Naive thymus-derived CD4-positive, alpha-beta T cell (primary cell): Measurements from ENCODE around the gene EME1. TPM values are rescaled to one million over a fixed set of nuclear protein-coding genes. Genes with fewer than 3 reads are reported as not detected.

Experiments used
- ATAC-seq: fragments of 150-1000 bp; cut with Tn5 transposase; 2 replicates; pipeline ENCODE4 v1.10.0; 2021; ENCODE audit warnings: mild to moderate bottlenecking, moderate library complexity
- CTCF ChIA-PET: fragments of 350-600 bp; sonication (Branson Sonifier 250); formaldehyde crosslinking; loops from one replicate; lab custom pipeline; 2021; ENCODE audit warnings: antibody characterized with exemption; lab: Charles Lee
- POLR2A ChIA-PET: fragments of 350-600 bp; sonication (Branson Sonifier 250); formaldehyde crosslinking; loops from one replicate; lab custom pipeline; 2021; ENCODE audit warnings: antibody characterized with exemption, inconsistent platforms; lab: Charles Lee
- DNase-seq, 9 donors: peaks; one replicate each; pipeline versions ENCODE4 v3.0.0 to v3.0.0-alpha.2; 2020 to 2022; ENCODE audit warnings: mixed read lengths in 1 of 9
- H3K27ac ChIP-seq: one replicate; pipeline ENCODE4 v1.7.0; 2013; ENCODE audit warnings: mild to moderate bottlenecking, low read depth, low read length, moderate library complexity
- H3K27me3 ChIP-seq, 2 donors: one replicate each; pipeline ENCODE4 v1.7.0; 2013; ENCODE audit warnings: low read length in 2 of 2, mild to moderate bottlenecking in 2 of 2, moderate library complexity in 2 of 2; ENCODE audit not compliant: control insufficient read depth in 2 of 2, insufficient read depth in 2 of 2
- H3K36me3 ChIP-seq, 3 experiments: 1 replicate in 2 of 3; 2 replicates in 1 of 3; pipeline ENCODE4 v1.7.0; 2013; ENCODE audit warnings: low read length in 3 of 3, mild to moderate bottlenecking in 3 of 3, moderate library complexity in 1 of 3; ENCODE audit not compliant: insufficient read depth in 3 of 3, control insufficient read depth in 2 of 3
- H3K4me1 ChIP-seq, 2 donors: one replicate each; pipeline ENCODE4 v1.7.0; 2013; ENCODE audit warnings: low read length in 2 of 2, mild to moderate bottlenecking in 2 of 2, moderate library complexity in 1 of 2; ENCODE audit not compliant: control insufficient read depth in 2 of 2, insufficient read depth in 2 of 2
- H3K4me3 ChIP-seq: 2 replicates; pipeline ENCODE4 v1.7.0; 2013; ENCODE audit warnings: mild to moderate bottlenecking, low read length
- H3K9me3 ChIP-seq, 3 experiments: 1 replicate in 2 of 3; 2 replicates in 1 of 3; pipeline ENCODE4 v1.7.0; 2013; ENCODE audit warnings: low read length in 3 of 3; ENCODE audit not compliant: control insufficient read depth in 2 of 3
- H3K27ac Mint-ChIP-seq, 9 donors: one replicate each; pipeline ENCODE4 v1.8.0; 2020 to 2022; ENCODE audit warnings: mixed read lengths in 9 of 9, mild to moderate bottlenecking in 8 of 9, moderate library complexity in 5 of 9, inconsistent platforms in 2 of 9
- H3K27me3 Mint-ChIP-seq, 5 donors: one replicate each; pipeline ENCODE4 v1.8.0; 2021 to 2022; ENCODE audit warnings: mixed read lengths in 5 of 5, mild to moderate bottlenecking in 1 of 5
- H3K36me3 Mint-ChIP-seq, 5 donors: one replicate each; pipeline ENCODE4 v1.8.0; 2020 to 2022; ENCODE audit warnings: mixed read lengths in 5 of 5, mild to moderate bottlenecking in 3 of 5, inconsistent platforms in 1 of 5
- H3K4me1 Mint-ChIP-seq, 7 donors: one replicate each; pipeline ENCODE4 v1.8.0; 2020 to 2022; ENCODE audit warnings: mixed read lengths in 7 of 7, mild to moderate bottlenecking in 3 of 7, inconsistent platforms in 1 of 7
- H3K4me3 Mint-ChIP-seq, 10 donors: one replicate each; pipeline ENCODE4 v1.8.0; 2020 to 2022; ENCODE audit warnings: mild to moderate bottlenecking in 10 of 10, mixed read lengths in 10 of 10, moderate library complexity in 6 of 10, inconsistent platforms in 2 of 10
- H3K9me3 Mint-ChIP-seq, 11 donors: one replicate each; pipeline ENCODE4 v1.8.0; 2020 to 2022; ENCODE audit warnings: mixed read lengths in 11 of 11, mild to moderate bottlenecking in 4 of 11, inconsistent platforms in 1 of 11, moderate library complexity in 1 of 11
- intact Hi-C, 2 donors: fragments of 100-400 bp; cut with micrococcal nuclease; formaldehyde crosslinking; loops; one replicate each; pipeline ENCODE4 v1.15.1; 2023
- polyA plus RNA-seq, 2 donors: library from polyadenylated mRNA; unstranded; fragments of 300-500 nt; fragmentation: Illumina TruSeq; gene quantifications; one replicate each; pipeline ENCODE4 v1.2.3, GENCODE V29; 2021
- total RNA-seq, 6 experiments: library from RNA in 5 of 6; stranded (reverse) in 5 of 6; gene quantifications; 1 replicate in 5 of 6; 2 replicates in 1 of 6; pipeline ENCODE4 v1.2.3 and lab custom pipeline; 2021 to 2026

EME1 gene
- total and polyA plus RNA-seq, 7 experiments from 2014 or later, result 0.61 to 17.5 (median 2.2) TPM; not detected in 2

DNA sequence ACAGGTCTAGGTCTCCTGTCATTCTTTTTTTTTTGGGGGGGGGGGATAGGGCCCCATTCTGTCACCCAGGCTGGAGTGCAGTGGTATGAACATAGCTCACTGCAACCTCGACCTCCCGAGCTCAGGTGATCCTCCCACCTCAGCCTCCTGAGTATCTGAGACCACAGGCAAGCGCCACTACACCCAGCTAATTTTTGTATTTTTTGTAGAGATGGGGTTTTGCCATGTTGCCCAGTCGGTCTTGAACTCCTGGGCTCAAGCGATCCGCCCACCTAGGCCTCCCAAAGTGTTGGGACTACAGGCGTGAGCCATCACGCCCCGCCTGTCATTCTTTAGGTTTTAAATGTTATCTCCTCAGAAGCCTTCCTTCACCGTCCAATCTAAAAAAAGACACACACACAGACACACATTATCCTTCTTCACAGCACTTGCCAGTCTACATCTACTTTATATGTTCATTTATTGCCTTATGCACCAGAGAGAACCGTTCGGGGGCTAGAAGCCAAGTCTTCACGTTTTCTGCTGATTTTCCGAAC lies 739 bp upstream of the EME1 start:
- ATAC-seq (no peak), DNase-seq (no peak)
- Histone ChIP-seq H3K4me1 (peaks cover 9 to 13% of the 10 kb centered on the region in 2 donors), H3K9me3 (no peaks in the 10 kb centered on the region), H3K36me3 (peaks cover 8 to 37% (median 14%) of the 10 kb centered on the region in 3 experiments), H3K4me3 (peak overlapping the region; percentile 99), H3K27me3 (no peaks in the 10 kb centered on the region), H3K27ac (peak overlapping the region; percentile 99)
- intact Hi-C loops, result loop anchor here (1.0 to 5.0 kb wide), 6 partner anchors 10 to 336 kb away; partner anchors contain the start of genes ACSF2 (in 1 of the 2), ANKRD40 (in 1 of the 2), PDK2 (in 1 of the 2) and XYLT2 (in 1 of the 2)
- Mint-ChIP-seq H3K4me3 (peak overlapping the region; percentile 92 to 100 (median 98)), H3K27me3 (no peaks in the 10 kb centered on the region), H3K36me3 (peaks cover 5 to 30% (median 22%) of the 10 kb centered on the region in 5 donors), H3K27ac (peak overlapping the region; percentile 97 to 100 (median 99)), H3K9me3 (peaks cover 0 to 4% (median 0%) of the 10 kb centered on the region in 11 donors), H3K4me1 (peaks cover 18 to 41% (median 31%) of the 10 kb centered on the region in 7 donors)
- POLR2A ChIA-PET, result interaction anchor here (0.5 to 2.7 kb wide), 8 partner anchors 9 to 80 kb away, joined by 3 to 16 read pairs (median 8); partner anchors contain the start of genes LRRC59 and XYLT2
- CTCF ChIA-PET, result interaction anchor here (0.5 to 2.0 kb wide), 4 partner anchors 11 to 1488 kb away, joined by 3 to 12 read pairs (median 4); no protein-coding TSS in a partner anchor

DNA sequence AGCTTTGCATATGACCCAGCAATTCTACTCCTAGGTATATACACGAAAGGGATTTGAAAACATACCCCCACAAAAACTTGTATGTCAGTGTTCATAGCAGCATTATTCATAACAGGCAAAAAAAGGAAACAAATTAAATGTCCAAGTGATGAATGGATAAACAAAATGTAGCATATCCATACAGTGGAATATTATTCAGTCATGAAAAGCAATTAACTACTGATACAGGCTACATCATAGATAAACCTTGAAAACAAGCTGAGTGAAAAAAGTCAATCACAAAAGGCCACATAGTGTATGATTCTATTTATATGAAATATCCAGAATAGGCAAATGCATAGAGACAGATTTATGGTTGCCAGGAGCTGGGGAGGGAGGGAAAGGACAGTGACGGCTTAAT lies 676 bp downstream of the EME1 start:
- no peaks in the 10 kb centered on the region for H3K27me3 Mint-ChIP-seq
- ChIA-PET POLR2A (interaction anchor here (0.7 to 2.5 kb wide), 9 partner anchors 8 to 28 kb away, joined by 3 to 15 read pairs (median 5); partner anchors contain the start of genes LRRC59 and XYLT2), CTCF (interaction anchor here (0.5 to 2.0 kb wide), 3 partner anchors 12 to 585 kb away, joined by 3 to 12 read pairs (median 6); partner anchors contain the start of genes KAT7 and LRRC59)
- ATAC-seq, result no peak
- Histone ChIP-seq H3K4me3 (peak overlapping the region; percentile 99), H3K4me1 (peaks cover 9 to 13% of the 10 kb centered on the region in 2 donors), H3K27me3 (no peaks in the 10 kb centered on the region), H3K9me3 (no peaks in the 10 kb centered on the region), H3K27ac (no peak overlapping the region), H3K36me3 (peaks cover 0 to 23% (median 3%) of the 10 kb centered on the region in 3 experiments)
- DNase-seq, result no peak
- H3K4me3 Mint-ChIP-seq, result peak overlapping the region in 9 of 10 donors; percentile 92 to 100 (median 98)
- H3K9me3 Mint-ChIP-seq, result peaks cover 0 to 4% (median 0%) of the 10 kb centered on the region in 11 donors
- H3K36me3 Mint-ChIP-seq, result peaks cover 0 to 17% (median 12%) of the 10 kb centered on the region in 5 donors
- intact Hi-C loops, result loop anchor here (1.0 to 5.0 kb wide), 5 partner anchors 24 to 334 kb away; partner anchors contain the start of genes LRRC59 (in 2 of the 2), ACSF2 (in 1 of the 2), ANKRD40 (in 1 of the 2) and RSAD1 (in 1 of the 2)
- peak overlapping the region in 6 of 9 donors; percentile 38 to 100 (median 98) for H3K27ac Mint-ChIP-seq
- H3K4me1 Mint-ChIP-seq, result peaks cover 18 to 41% (median 31%) of the 10 kb centered on the region in 7 donors

DNA sequence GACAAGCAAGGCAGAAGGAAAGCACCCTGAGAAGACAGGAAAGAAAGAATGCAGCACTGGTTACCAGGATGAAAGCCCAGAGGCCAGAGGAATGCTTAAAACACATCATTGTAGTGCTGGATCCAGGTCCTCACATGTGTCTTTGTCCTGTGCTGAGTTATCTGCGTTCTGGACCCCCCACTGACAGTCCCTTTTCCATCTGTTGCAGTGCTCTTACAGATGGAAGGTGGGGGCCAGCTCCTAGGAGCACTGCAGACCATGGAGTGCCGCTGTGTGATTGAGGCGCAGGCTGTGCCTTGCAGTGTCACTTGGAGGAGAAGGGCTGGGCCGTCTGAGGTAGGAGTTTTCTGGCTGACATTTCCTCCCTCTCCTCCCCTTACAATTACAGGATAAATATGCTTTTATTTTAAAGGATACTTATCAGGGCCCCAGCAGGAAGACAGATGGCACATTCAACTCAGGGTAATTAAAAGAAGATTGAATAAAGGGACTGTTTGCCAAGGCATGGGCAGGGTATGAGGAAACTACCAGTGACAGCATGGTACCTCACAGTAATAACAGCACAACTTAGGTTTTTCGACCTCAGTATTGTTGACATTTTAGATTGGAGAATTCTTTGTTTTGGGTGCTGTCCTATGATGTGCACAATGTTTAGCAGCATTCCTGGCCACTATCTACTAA lies 3.0 kb downstream of the EME1 start:
- H3K4me1 Mint-ChIP-seq, result peaks cover 18 to 27% (median 26%) of the 10 kb centered on the region in 7 donors
- Histone ChIP-seq H3K27ac (no peak overlapping the region), H3K4me1 (peaks cover 9 to 13% of the 10 kb centered on the region in 2 donors), H3K36me3 (peaks cover 0 to 15% (median under 1%) of the 10 kb centered on the region in 3 experiments), H3K9me3 (no peaks in the 10 kb centered on the region), H3K27me3 (no peaks in the 10 kb centered on the region), H3K4me3 (no peak overlapping the region)
- ATAC-seq (no peak), DNase-seq (no peak)
- H3K27me3 Mint-ChIP-seq, result no peaks in the 10 kb centered on the region
- ChIA-PET CTCF (interaction anchor here (1.1 kb wide), 1 partner anchor 21 kb away, joined by 3 read pairs; the partner anchor contains the start of gene LRRC59), POLR2A (interaction anchor here (0.9 to 2.5 kb wide), 2 partner anchors 10 to 13 kb away, joined by 3 to 7 read pairs; no protein-coding TSS in a partner anchor)
- peaks cover 0 to 18% (median 6%) of the 10 kb centered on the region in 5 donors for H3K36me3 Mint-ChIP-seq
- no peak overlapping the region for H3K27ac Mint-ChIP-seq
- peaks cover 0 to 4% (median 0%) of the 10 kb centered on the region in 11 donors for H3K9me3 Mint-ChIP-seq
- intact Hi-C loops, result no loop called here
- H3K4me3 Mint-ChIP-seq, result no peak overlapping the region

DNA sequence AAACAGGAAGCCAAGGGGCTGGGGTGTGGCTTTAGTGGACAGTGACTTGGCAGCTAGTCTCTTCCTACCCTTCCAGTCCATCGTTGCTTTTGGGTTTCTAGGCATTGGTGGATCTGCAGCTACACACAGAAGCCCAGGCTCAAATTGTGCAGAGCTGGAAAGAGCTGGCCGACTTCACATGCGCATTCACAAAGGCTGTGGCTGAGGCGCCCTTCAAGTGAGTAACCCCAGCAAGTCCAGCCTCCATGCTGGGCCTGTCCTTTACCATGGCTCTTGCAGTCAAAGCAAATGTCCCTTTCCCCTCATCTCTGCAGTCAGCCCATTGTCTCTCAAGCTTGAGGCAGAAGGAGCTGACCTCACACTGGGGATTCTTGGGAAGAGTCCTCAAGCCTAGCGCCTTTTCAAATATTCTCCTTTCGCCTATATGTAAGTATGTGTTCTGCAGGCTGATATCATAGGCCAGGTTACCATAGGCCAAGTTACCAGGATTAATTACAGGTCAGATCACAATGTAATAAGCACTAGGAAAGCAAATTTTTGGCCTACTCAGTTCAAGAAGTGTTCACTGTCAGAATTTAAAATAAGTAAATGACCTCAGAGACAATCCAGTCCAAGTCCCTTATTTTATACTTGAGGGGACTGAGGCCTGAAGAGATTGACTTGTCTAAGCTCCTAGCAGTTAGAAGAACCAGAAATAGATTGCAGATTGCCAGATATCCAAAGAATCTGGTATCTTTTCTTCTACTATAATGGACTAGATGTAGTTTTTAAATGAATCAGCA lies 6.5 kb downstream of the EME1 start:
- ChIA-PET POLR2A (interaction anchor here (2.1 kb wide), 1 partner anchor 18 kb away, joined by 7 read pairs; the partner anchor contains the start of gene LRRC59), CTCF (interaction anchor here (0.6 to 1.1 kb wide), 2 partner anchors 17 to 202 kb away, joined by 3 to 5 read pairs; no protein-coding TSS in a partner anchor)
- intact Hi-C loops, result no loop called here
- no peak for DNase-seq
- Mint-ChIP-seq H3K27me3 (no peaks in the 10 kb centered on the region), H3K36me3 (peaks cover 0 to 19% (median 6%) of the 10 kb centered on the region in 5 donors), H3K4me1 (peaks cover 0 to 4% (median 0%) of the 10 kb centered on the region in 7 donors), H3K9me3 (no peaks in the 10 kb centered on the region), H3K4me3 (no peak overlapping the region), H3K27ac (peak overlapping the region in 1 of 9 donors; percentile 14)
- H3K4me3 ChIP-seq, result no peak overlapping the region
- peak; percentile 31 for ATAC-seq
- H3K36me3 ChIP-seq, result peaks cover 5 to 46% (median 18%) of the 10 kb centered on the region in 3 experiments
- no peaks in the 10 kb centered on the region for H3K27me3 ChIP-seq
- no peaks in the 10 kb centered on the region for H3K9me3 ChIP-seq
- no peaks in the 10 kb centered on the region for H3K4me1 ChIP-seq
- no peak overlapping the region for H3K27ac ChIP-seq

DNA sequence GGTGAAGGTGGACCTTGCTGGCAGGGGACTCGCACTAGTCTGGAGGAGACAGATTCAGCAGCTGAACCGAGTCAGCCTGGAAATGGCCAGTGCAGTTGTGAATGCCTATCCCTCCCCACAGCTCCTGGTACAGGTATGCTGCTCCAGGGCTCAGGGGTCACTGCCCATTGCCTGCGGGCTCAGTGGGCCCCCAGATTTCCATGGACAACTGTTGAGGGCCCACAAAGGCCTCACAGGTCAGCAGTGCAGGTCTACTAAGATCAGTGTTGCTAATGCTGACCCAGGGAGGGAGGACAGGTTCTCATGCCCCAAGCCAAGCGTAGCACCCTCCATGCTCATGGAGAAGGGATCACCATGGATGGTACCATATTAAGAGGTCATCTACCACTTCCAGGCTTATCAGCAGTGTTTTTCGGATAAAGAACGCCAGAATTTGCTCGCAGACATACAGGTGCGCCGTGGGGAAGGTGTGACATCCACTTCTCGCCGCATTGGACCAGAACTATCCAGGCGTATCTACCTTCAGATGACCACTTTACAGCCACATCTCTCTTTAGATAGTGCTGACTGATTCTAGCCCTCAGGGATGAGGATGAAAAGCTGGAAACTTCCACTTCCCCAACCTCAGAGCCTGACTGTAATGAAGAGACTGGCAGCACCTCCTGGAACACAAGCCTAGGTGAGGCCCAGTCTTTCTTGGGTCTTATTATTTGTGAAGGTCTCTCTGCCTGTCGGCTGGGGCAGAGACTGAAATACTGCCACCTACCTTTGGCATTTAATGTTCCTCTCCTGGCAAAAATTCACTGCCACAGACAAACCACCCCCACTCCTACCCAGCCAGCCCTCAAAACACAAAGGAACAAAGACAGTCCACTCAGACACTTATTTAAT lies 7.6 kb downstream of the EME1 start:
- Histone ChIP-seq H3K27ac (no peak overlapping the region), H3K4me1 (no peaks in the 10 kb centered on the region), H3K27me3 (no peaks in the 10 kb centered on the region), H3K4me3 (no peak overlapping the region), H3K9me3 (no peaks in the 10 kb centered on the region), H3K36me3 (peaks cover 10 to 56% (median 24%) of the 10 kb centered on the region in 3 experiments)
- intact Hi-C loops, result no loop called here
- no peak overlapping the region for H3K4me3 Mint-ChIP-seq
- no peaks in the 10 kb centered on the region for H3K9me3 Mint-ChIP-seq
- ChIA-PET CTCF (interaction anchor here (1.1 kb wide), 1 partner anchor 18 kb away, joined by 5 read pairs; no protein-coding TSS in a partner anchor), POLR2A (interaction anchor here (1.4 to 2.1 kb wide), 2 partner anchors 11 to 17 kb away, joined by 4 to 7 read pairs; partner anchors contain the start of gene LRRC59)
- no peaks in the 10 kb centered on the region for H3K27me3 Mint-ChIP-seq
- H3K36me3 Mint-ChIP-seq, result peaks cover 8 to 28% (median 12%) of the 10 kb centered on the region in 5 donors
- no peak for DNase-seq
- H3K27ac Mint-ChIP-seq, result no peak overlapping the region
- H3K4me1 Mint-ChIP-seq, result peaks cover 0 to 4% (median 0%) of the 10 kb centered on the region in 7 donors
- ATAC-seq, result peak; percentile 17
